ENCODE results near the gene MAP2K1.

- no peak for TF ChIP-seq CTCF (IDR thresholded peaks at IDR 0.05 in 2 of 3, conservative IDR thresholded peaks at IDR 0.05 in 1 of 3; ENCODE audit: insufficient read depth in 2 of 3, low read depth in 1 of 3, low read length in 3 of 3)
- TF ChIP-seq NR2C2 (CRISPR knock-in tag; IDR thresholded peaks at IDR 0.05): no peak
- no peak for TF ChIP-seq NR2C2 (tag; IDR thresholded peaks at IDR 0.05)
- TF ChIP-seq CREB1 (IDR thresholded peaks at IDR 0.05): no peak
- TF ChIP-seq CREB1 (CRISPR knock-in tag; IDR thresholded peaks at IDR 0.05): no peak
- no peak for TF ChIP-seq ZNF639 (CRISPR knock-in tag; conservative IDR thresholded peaks at IDR 0.05 in 1 of 2, IDR thresholded peaks at IDR 0.05 in 1 of 2)
- TF ChIP-seq STAG1 (CRISPR knock-in tag; IDR thresholded peaks at IDR 0.05; ENCODE audit: borderline replicate concordance): no peak
- TF ChIP-seq ZNF133 (CRISPR knock-in tag; IDR thresholded peaks at IDR 0.05): no peak
- no peak for TF ChIP-seq CXXC5 (CRISPR knock-in tag; IDR thresholded peaks at IDR 0.05)
- no peak for TF ChIP-seq ZHX1 (conservative IDR thresholded peaks at IDR 0.05; ENCODE audit: low read length)
- TF ChIP-seq TARDBP (IDR thresholded peaks at IDR 0.05): no peak
- TF ChIP-seq ZBTB34 (CRISPR knock-in tag; IDR thresholded peaks at IDR 0.05): no peak
These were observed 138.1 kb downstream of the MAP2K1 start for GRCh38 chr15:66524838-66525237.
